GM12873 (cell line): ENCODE results near the gene NPAS2.

Source experiments
- CTCF ChIP-seq: IDR thresholded peaks from 2 replicates; pipeline ENCODE4 v1.5.1; 2012; ENCODE audit warnings: low read depth, mild to moderate bottlenecking, moderate library complexity, low read length, control low read depth; ENCODE audit not compliant: insufficient read depth; ENCODE audit errors: missing control alignments

Gene NPAS2

GRCh38 chr2:101017371-101017770 lies 197.4 kb downstream of the NPAS2 start:
- no peak for TF ChIP-seq CTCF

GRCh38 chr2:101018934-101019333 lies 199.0 kb downstream of the NPAS2 start:
- TF ChIP-seq CTCF, result no peak

- no peak for TF ChIP-seq CTCF
Observed at GRCh38 chr2:101022221-101022620, 202.3 kb downstream of the NPAS2 start.

GRCh38 chr2:101023327-101024107 lies 203.6 kb downstream of the NPAS2 start:
- no peak for TF ChIP-seq CTCF

- TF ChIP-seq CTCF, result no peak
Observed at GRCh38 chr2:101025561-101025960, 205.6 kb downstream of the NPAS2 start.

- TF ChIP-seq CTCF, result no peak
Observed at GRCh38 chr2:101026253-101026701, 206.3 kb downstream of the NPAS2 start.

GRCh38 chr2:101026923-101027469 lies 207.1 kb downstream of the NPAS2 start:
- TF ChIP-seq CTCF, result no peak
